Loucy (cell line): Measurements from ENCODE around the gene H3-3A.
A peak's percentile ranks its signal among the peaks of the same experiment; 100 is the strongest.

Source experiments
- H2AFZ ChIP-seq: fragments of 200-600 bp; sonication (generic); 2 replicates; pipeline ENCODE4 v1.6.0; 2016; ENCODE audit warnings: antibody characterized with exemption, mild to moderate bottlenecking, low read length, moderate library complexity
- H3F3A ChIP-seq: fragments of 200-600 bp; 2 replicates; pipeline ENCODE4 v1.6.0; 2016; ENCODE audit warnings: antibody characterized with exemption, low read depth, mild to moderate bottlenecking
- H3K27me3 ChIP-seq: fragments of 200-600 bp; sonication (generic); 2 replicates; pipeline ENCODE4 v1.6.1; 2014; ENCODE audit warnings: low read length, mild to moderate bottlenecking; ENCODE audit not compliant: insufficient read depth, poor library complexity, severe bottlenecking
- H3K36me3 ChIP-seq: fragments of 200-600 bp; sonication (generic); 2 replicates; pipeline ENCODE4 v1.6.1; 2016; ENCODE audit warnings: low read length; ENCODE audit not compliant: insufficient read depth
- H3K4me1 ChIP-seq: fragments of 200-600 bp; sonication (generic); 2 replicates; pipeline ENCODE4 v1.5.1; 2014; ENCODE audit warnings: low read length, mild to moderate bottlenecking; ENCODE audit not compliant: insufficient read depth, poor library complexity, severe bottlenecking
- H3K4me2 ChIP-seq: fragments of 200-600 bp; sonication (generic); 2 replicates; pipeline ENCODE4 v1.6.0; 2014; ENCODE audit warnings: antibody characterized with exemption, low read length, low read depth, mild to moderate bottlenecking; ENCODE audit not compliant: poor library complexity, severe bottlenecking
- H3K4me3 ChIP-seq: fragments of 200-600 bp; sonication (generic); 2 replicates; pipeline ENCODE4 v1.5.1; 2014; ENCODE audit warnings: low read length, mild to moderate bottlenecking, mixed read lengths; ENCODE audit not compliant: poor library complexity, severe bottlenecking
- H3K79me2 ChIP-seq: fragments of 200-600 bp; sonication (generic); 2 replicates; pipeline ENCODE4 v1.6.1; 2014; ENCODE audit warnings: low read length; ENCODE audit not compliant: insufficient read depth
- H3K9ac ChIP-seq: fragments of 200-600 bp; sonication (generic); 2 replicates; pipeline ENCODE4 v1.6.0; 2014; ENCODE audit warnings: mild to moderate bottlenecking, low read depth, low read length, moderate library complexity; ENCODE audit not compliant: poor library complexity, severe bottlenecking
- H3K9me2 ChIP-seq: fragments of 200-600 bp; sonication (generic); replicated peaks from 2 replicates; pipeline ENCODE4 v1.6.1; 2016; ENCODE audit warnings: low read depth, low read length, mixed read lengths
- H3K9me3 ChIP-seq: fragments of 200-600 bp; sonication (generic); 2 replicates; pipeline ENCODE4 v1.6.1; 2014; ENCODE audit warnings: mild to moderate bottlenecking, antibody characterized with exemption, low read length, low read depth; ENCODE audit not compliant: insufficient read depth
- H4K20me1 ChIP-seq: fragments of 200-600 bp; sonication (generic); 2 replicates; pipeline ENCODE4 v1.6.0; 2014; ENCODE audit warnings: antibody characterized with exemption, low read length, mild to moderate bottlenecking; ENCODE audit not compliant: insufficient read depth, poor library complexity, severe bottlenecking
- EZH2phosphoT487 ChIP-seq: fragments of 200-600 bp; IDR thresholded peaks from 2 replicates; pipeline ENCODE4 v1.6.1; 2018; ENCODE audit warnings: antibody characterized with exemption, mild to moderate bottlenecking, moderate library complexity, borderline replicate concordance
- TF ChIP-seq, protein P1 (sequence below): fragments of 200-600 bp; sonication (generic); conservative IDR thresholded peaks from 2 replicates; pipeline ENCODE4 v1.5.1; 2014; ENCODE audit warnings: mild to moderate bottlenecking, antibody characterized with exemption, low read length

H3-3A gene

GRCh38 chr1:226029568-226030225 is 32.8 kb upstream of the H3-3A start:
- Histone ChIP-seq H3K36me3 (no peaks in the 10 kb centered on the region), H3F3A (no peaks in the 10 kb centered on the region), H3K4me1 (no peaks in the 10 kb centered on the region), H4K20me1 (no peaks in the 10 kb centered on the region), H3K9ac (no peak overlapping the region), H3K4me2 (no peak overlapping the region), H3K79me2 (no peaks in the 10 kb centered on the region), H3K4me3 (no peak overlapping the region), H3K9me3 (no peaks in the 10 kb centered on the region), H3K27me3 (no peaks in the 10 kb centered on the region), H2AFZ (no peak overlapping the region), H3K9me2 (no peaks in the 10 kb centered on the region)
- no peak for TF ChIP-seq EZH2phosphoT487
- TF ChIP-seq, protein P1, sequence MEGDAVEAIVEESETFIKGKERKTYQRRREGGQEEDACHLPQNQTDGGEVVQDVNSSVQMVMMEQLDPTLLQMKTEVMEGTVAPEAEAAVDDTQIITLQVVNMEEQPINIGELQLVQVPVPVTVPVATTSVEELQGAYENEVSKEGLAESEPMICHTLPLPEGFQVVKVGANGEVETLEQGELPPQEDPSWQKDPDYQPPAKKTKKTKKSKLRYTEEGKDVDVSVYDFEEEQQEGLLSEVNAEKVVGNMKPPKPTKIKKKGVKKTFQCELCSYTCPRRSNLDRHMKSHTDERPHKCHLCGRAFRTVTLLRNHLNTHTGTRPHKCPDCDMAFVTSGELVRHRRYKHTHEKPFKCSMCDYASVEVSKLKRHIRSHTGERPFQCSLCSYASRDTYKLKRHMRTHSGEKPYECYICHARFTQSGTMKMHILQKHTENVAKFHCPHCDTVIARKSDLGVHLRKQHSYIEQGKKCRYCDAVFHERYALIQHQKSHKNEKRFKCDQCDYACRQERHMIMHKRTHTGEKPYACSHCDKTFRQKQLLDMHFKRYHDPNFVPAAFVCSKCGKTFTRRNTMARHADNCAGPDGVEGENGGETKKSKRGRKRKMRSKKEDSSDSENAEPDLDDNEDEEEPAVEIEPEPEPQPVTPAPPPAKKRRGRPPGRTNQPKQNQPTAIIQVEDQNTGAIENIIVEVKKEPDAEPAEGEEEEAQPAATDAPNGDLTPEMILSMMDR: no peak

DNA sequence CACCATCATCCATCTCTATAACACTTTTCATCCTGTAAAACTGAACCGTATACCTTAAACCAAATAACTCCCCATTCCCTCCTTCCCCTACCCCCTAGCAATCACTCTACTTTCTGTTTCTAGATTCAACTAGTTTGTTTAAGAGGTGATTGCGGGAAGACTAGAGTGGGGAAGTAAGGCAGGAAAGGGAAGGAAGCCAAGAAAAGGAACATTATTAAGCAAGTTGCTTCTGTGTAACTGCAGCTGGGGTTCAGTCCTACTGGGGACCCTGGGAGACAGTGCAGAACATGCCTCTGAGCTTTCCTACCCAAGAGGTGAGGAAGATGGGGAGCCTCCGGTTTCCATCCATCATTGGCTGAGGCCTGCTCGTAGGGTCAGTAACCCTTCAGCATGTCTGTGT is 28.9 kb upstream of the H3-3A start:
- Histone ChIP-seq H3K36me3 (no peaks in the 10 kb centered on the region), H3K9ac (no peak overlapping the region), H3K4me3 (no peak overlapping the region), H3K79me2 (no peaks in the 10 kb centered on the region), H2AFZ (no peak overlapping the region), H3K27me3 (no peaks in the 10 kb centered on the region), H3K9me3 (no peaks in the 10 kb centered on the region), H3K4me1 (no peaks in the 10 kb centered on the region), H4K20me1 (no peaks in the 10 kb centered on the region), H3F3A (no peaks in the 10 kb centered on the region), H3K9me2 (no peaks in the 10 kb centered on the region), H3K4me2 (no peak overlapping the region)
- TF ChIP-seq EZH2phosphoT487: no peak
- TF ChIP-seq, protein P1: no peak

- Histone ChIP-seq H3K79me2 (no peaks in the 10 kb centered on the region), H3K9ac (no peak overlapping the region), H4K20me1 (no peaks in the 10 kb centered on the region), H3K36me3 (no peaks in the 10 kb centered on the region), H3K9me3 (no peaks in the 10 kb centered on the region), H3K4me1 (no peaks in the 10 kb centered on the region), H3K9me2 (no peaks in the 10 kb centered on the region), H3K4me2 (no peak overlapping the region), H3K27me3 (no peaks in the 10 kb centered on the region), H3K4me3 (no peak overlapping the region), H3F3A (no peaks in the 10 kb centered on the region), H2AFZ (0 out of 2 replicates have a peak overlapping the region, but pooled peaks have one; percentile 32)
- no peak for TF ChIP-seq EZH2phosphoT487
- TF ChIP-seq, protein P1: no peak
Measured at GRCh38 chr1:226033991-226034390, 28.5 kb upstream of the H3-3A start.
